Vagina (tissue), 2 donors: ENCODE results near the gene MACROD2.

Source experiments
- CTCF ChIP-seq, 3 experiments: fragments of 450-650 bp in 2 of 3; fragments of 200-600 bp in 1 of 3; sonication (generic) in 1 of 3; IDR thresholded peaks; one replicate each; pipeline ENCODE4 v1.5.1; 2017 to 2019; ENCODE audit warnings: antibody characterized with exemption in 3 of 3, mild to moderate bottlenecking in 2 of 3, moderate library complexity in 2 of 3
- POLR2A ChIP-seq, 2 donors: fragments of 450-650 bp; IDR thresholded peaks; one replicate each; pipeline ENCODE4 v1.6.1; 2017; ENCODE audit warnings: antibody characterized with exemption in 2 of 2, mild to moderate bottlenecking in 2 of 2, moderate library complexity in 2 of 2
- POLR2AphosphoS5 ChIP-seq, 2 donors: sonication (generic); formaldehyde crosslinking; IDR thresholded peaks; one replicate each; pipeline ENCODE4 v1.9.0; 2017; ENCODE audit warnings: antibody characterized with exemption in 2 of 2, mild to moderate bottlenecking in 2 of 2, low read depth in 1 of 2; ENCODE audit not compliant: insufficient read depth in 1 of 2

GRCh38 chr20:14937021-14937420 is 941.7 kb downstream of the MACROD2 start:
- no peak for TF ChIP-seq POLR2A (IDR thresholded peaks at IDR 0.05)
- no peak for TF ChIP-seq CTCF (IDR thresholded peaks at IDR 0.05)
- no peak for TF ChIP-seq POLR2AphosphoS5 (IDR thresholded peaks at IDR 0.05; ENCODE audit: insufficient read depth in 1 of 2, low read depth in 1 of 2)
